Inflammatory macrophage treated with lipopolysaccharide for 4 hours (primary cell): Measurements from ENCODE around the gene DGKH.
"Not testable (repeated sequence)": the region's sequence is repeated elsewhere in the genome, so short reads cannot be mapped to it uniquely, and the experiment has no call there.

Source experiments
- DNase-seq: peaks from one replicate; pipeline ENCODE4 v3.0.0-alpha.2; 2020

The DGKH gene

GRCh38 chr13:42043676-42044075, 4.8 kb upstream of the DGKH start:
- no peak for DNase-seq

- DNase-seq = no peak
These were observed 2.0 kb upstream of the DGKH start for GRCh38 chr13:42046448-42046847.

GRCh38 chr13:42047561-42048341, 697 bp upstream of the DGKH start:
- peak; percentile 57 for DNase-seq

GRCh38 chr13:42048684-42049453, 421 bp downstream of the DGKH start:
- DNase-seq = peak; percentile 95

GRCh38 chr13:42049454-42049813, 986 bp downstream of the DGKH start:
- DNase-seq = no peak

GRCh38 chr13:42054798-42055499, 6.5 kb downstream of the DGKH start:
- no peak for DNase-seq

- no peak for DNase-seq
These were observed 7.1 kb downstream of the DGKH start for GRCh38 chr13:42055500-42056085.

- peak; percentile 34 for DNase-seq
These were observed 7.7 kb downstream of the DGKH start for GRCh38 chr13:42056146-42056545.

GRCh38 chr13:42056583-42056982, 8.1 kb downstream of the DGKH start:
- DNase-seq = no peak

GRCh38 chr13:42057918-42058530, 9.6 kb downstream of the DGKH start:
- DNase-seq = no peak

- no peak for DNase-seq
These were observed 13.5 kb downstream of the DGKH start for GRCh38 chr13:42061943-42062342.

GRCh38 chr13:42063105-42063504, 14.7 kb downstream of the DGKH start:
- DNase-seq = no peak

- no peak for DNase-seq
These were observed 15.8 kb downstream of the DGKH start for GRCh38 chr13:42064259-42064658.

- DNase-seq = no peak
These were observed 16.5 kb downstream of the DGKH start for GRCh38 chr13:42064966-42065365.

- DNase-seq = no peak
These were observed 17.0 kb downstream of the DGKH start for GRCh38 chr13:42065414-42065813.

GRCh38 chr13:42066542-42066941, 18.1 kb downstream of the DGKH start:
- DNase-seq = no peak

- peak; percentile 76 for DNase-seq
These were observed 20.4 kb downstream of the DGKH start for GRCh38 chr13:42068886-42069285.

- DNase-seq = not testable (repeated sequence)
These were observed 22.2 kb downstream of the DGKH start for GRCh38 chr13:42070599-42070998.

- not testable (repeated sequence) for DNase-seq
These were observed 22.7 kb downstream of the DGKH start for GRCh38 chr13:42071179-42071578.

- DNase-seq = peak; percentile 14
These were observed 23.4 kb downstream of the DGKH start for GRCh38 chr13:42071672-42072419.

- no peak for DNase-seq
These were observed 25.2 kb downstream of the DGKH start for GRCh38 chr13:42073683-42074082.

- DNase-seq = no peak
These were observed 27.1 kb downstream of the DGKH start for GRCh38 chr13:42075517-42075916.
